GM21360 (cell line): ENCODE results near the gene PARM1.
"Not testable (repeated sequence)": the region's sequence is repeated elsewhere in the genome, so short reads cannot be mapped to it uniquely, and the experiment has no call there.

Experiments
- ATAC-seq: cut with Tn5 transposase; IDR thresholded peaks from one replicate; pipeline ENCODE4 v1.9.1; 2021; ENCODE audit warnings: mild to moderate bottlenecking, moderate library complexity; ENCODE audit not compliant: unreplicated experiment

The PARM1 gene

GRCh38 chr4:74982546-74983252 lies 49.8 kb downstream of the PARM1 start:
- ATAC-seq: no peak

- no peak for ATAC-seq
Observed at GRCh38 chr4:74983253-74983635, 50.3 kb downstream of the PARM1 start.

GRCh38 chr4:74990276-74990875 lies 57.5 kb downstream of the PARM1 start:
- ATAC-seq: no peak

- ATAC-seq: not testable (repeated sequence)
Observed at GRCh38 chr4:74994436-74994835, 61.5 kb downstream of the PARM1 start.

GRCh38 chr4:74996996-74997395 lies 64.1 kb downstream of the PARM1 start:
- no peak for ATAC-seq

GRCh38 chr4:74997948-74998729 lies 65.2 kb downstream of the PARM1 start:
- no peak for ATAC-seq

GRCh38 chr4:74999714-75000309 lies 66.9 kb downstream of the PARM1 start:
- no peak for ATAC-seq

GRCh38 chr4:75001871-75002270 lies 69.0 kb downstream of the PARM1 start:
- ATAC-seq: no peak

GRCh38 chr4:75002381-75002780 lies 69.5 kb downstream of the PARM1 start:
- ATAC-seq: no peak

GRCh38 chr4:75003979-75004378 lies 71.1 kb downstream of the PARM1 start:
- no peak for ATAC-seq

GRCh38 chr4:75004755-75005668 lies 72.1 kb downstream of the PARM1 start:
- no peak for ATAC-seq

GRCh38 chr4:75005727-75006126 lies 72.8 kb downstream of the PARM1 start:
- no peak for ATAC-seq

- no peak for ATAC-seq
Observed at GRCh38 chr4:75007891-75008290, 75.0 kb downstream of the PARM1 start.

GRCh38 chr4:75009138-75009537 lies 76.2 kb downstream of the PARM1 start:
- ATAC-seq: no peak

- no peak for ATAC-seq
Observed at GRCh38 chr4:75011131-75011795, 78.3 kb downstream of the PARM1 start.

GRCh38 chr4:75015627-75016026 lies 82.7 kb downstream of the PARM1 start:
- ATAC-seq: no peak

- ATAC-seq: no peak
Observed at GRCh38 chr4:75016472-75016871, 83.6 kb downstream of the PARM1 start.

- ATAC-seq: no peak
Observed at GRCh38 chr4:75018811-75019479, 86.0 kb downstream of the PARM1 start.

GRCh38 chr4:75025431-75025830 lies 92.5 kb downstream of the PARM1 start:
- no peak for ATAC-seq
